ENCODE measurements around the gene SARDH.

DNA sequence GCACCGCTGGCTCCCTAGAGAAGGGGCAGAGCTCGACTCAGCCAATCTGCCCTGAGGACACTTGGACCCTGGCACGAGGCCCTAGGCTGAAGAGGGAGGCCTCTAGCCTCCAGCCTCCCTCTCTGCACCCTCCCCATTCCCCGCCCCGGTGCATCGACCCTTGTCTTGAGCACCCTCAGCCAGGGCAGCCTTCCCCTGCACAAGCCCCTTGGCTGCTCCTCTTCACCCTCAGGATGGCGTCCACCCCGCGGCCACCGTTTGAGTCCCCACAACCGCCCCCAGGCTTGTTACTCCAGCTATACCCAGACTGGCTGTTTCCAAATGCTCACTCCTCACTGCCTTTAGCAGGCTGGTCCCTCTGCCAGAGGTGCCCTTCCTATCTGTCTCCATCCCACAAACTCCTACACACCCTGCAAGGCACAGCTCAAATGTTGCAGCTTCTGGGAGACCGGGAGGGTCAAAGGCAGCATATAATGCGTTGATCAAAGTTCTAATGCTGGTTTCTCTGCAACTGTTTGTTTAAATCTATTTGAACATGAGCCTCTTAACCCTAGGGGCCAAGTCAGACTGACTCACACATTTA, 122.5 kb downstream of the SARDH start:
- TF ChIP-seq POLR2AphosphoS5 (IDR thresholded peaks at IDR 0.05), result no peak
- TF ChIP-seq, protein P1, sequence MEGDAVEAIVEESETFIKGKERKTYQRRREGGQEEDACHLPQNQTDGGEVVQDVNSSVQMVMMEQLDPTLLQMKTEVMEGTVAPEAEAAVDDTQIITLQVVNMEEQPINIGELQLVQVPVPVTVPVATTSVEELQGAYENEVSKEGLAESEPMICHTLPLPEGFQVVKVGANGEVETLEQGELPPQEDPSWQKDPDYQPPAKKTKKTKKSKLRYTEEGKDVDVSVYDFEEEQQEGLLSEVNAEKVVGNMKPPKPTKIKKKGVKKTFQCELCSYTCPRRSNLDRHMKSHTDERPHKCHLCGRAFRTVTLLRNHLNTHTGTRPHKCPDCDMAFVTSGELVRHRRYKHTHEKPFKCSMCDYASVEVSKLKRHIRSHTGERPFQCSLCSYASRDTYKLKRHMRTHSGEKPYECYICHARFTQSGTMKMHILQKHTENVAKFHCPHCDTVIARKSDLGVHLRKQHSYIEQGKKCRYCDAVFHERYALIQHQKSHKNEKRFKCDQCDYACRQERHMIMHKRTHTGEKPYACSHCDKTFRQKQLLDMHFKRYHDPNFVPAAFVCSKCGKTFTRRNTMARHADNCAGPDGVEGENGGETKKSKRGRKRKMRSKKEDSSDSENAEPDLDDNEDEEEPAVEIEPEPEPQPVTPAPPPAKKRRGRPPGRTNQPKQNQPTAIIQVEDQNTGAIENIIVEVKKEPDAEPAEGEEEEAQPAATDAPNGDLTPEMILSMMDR (IDR thresholded peaks at IDR 0.05), result no peak

All from breast epithelium (tissue), 3 donors.